Chondrocyte (in vitro differentiated cells): ENCODE results near the gene NEO1. TPM values are rescaled to one million over a fixed set of nuclear protein-coding genes. Genes with fewer than 3 reads are reported as not detected.
A peak's percentile ranks its signal among the peaks of the same experiment; 100 is the strongest.

ENCODE experiments used
- DNase-seq: peaks from one replicate; pipeline ENCODE4 v3.0.0; 2021; ENCODE audit warnings: mixed read lengths, low spot score
- H3K27ac Mint-ChIP-seq: one replicate; pipeline ENCODE4 v1.8.0; 2021; ENCODE audit warnings: mild to moderate bottlenecking, moderate library complexity, mixed read lengths; ENCODE audit not compliant: unreplicated experiment
- H3K27me3 Mint-ChIP-seq: 2 replicates; pipeline ENCODE4 v1.8.0; 2021; ENCODE audit warnings: low read depth, mixed read lengths
- H3K36me3 Mint-ChIP-seq: 2 replicates; pipeline ENCODE4 v1.8.0; 2021; ENCODE audit warnings: low read depth, mixed read lengths
- H3K4me1 Mint-ChIP-seq: 2 replicates; pipeline ENCODE4 v1.8.0; 2021; ENCODE audit warnings: low read depth, mild to moderate bottlenecking, mixed read lengths
- H3K4me3 Mint-ChIP-seq: one replicate; pipeline ENCODE4 v1.8.0; 2021; ENCODE audit warnings: mild to moderate bottlenecking, moderate library complexity, mixed read lengths; ENCODE audit not compliant: unreplicated experiment
- H3K9me3 Mint-ChIP-seq: 2 replicates; pipeline ENCODE4 v1.8.0; 2021; ENCODE audit warnings: low read depth, mixed read lengths
- total RNA-seq: library from RNA; stranded (reverse); gene quantifications from 3 replicates; pipeline ENCODE4 v1.2.1, GENCODE V29; 2021
- TF ChIP-seq, protein P1 (sequence below): fragments of 200-600 bp; sonication (generic); IDR thresholded peaks from 2 replicates; pipeline ENCODE4 v1.5.0; 2021; ENCODE audit warnings: antibody characterized with exemption, mild to moderate bottlenecking, moderate library complexity

The NEO1 gene
- total RNA-seq, 1 donor from 2014 or later = 42.1 TPM

DNA sequence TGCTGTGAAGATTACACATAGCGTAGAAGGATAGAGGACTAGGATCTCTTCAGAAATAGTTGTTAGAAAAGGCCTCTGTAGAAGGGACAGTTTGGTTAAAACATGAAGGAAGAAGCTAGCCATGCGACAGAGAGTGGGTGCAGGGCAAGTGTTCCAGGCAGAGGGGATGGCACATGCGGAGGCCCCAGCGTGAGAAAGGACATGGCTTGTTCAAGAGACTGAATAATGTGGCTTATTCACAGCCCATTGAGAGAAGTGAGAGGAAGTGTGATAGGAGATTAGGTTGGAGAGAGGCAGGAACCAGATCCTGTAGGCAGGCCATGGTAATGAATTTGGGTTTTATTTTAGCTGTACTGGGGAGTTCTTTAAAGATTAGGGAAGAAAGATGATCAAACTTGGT is 56.4 kb downstream of the NEO1 start:
- Mint-ChIP-seq H3K9me3 (no peaks in the 10 kb centered on the region), H3K4me3 (no peak overlapping the region)

DNA sequence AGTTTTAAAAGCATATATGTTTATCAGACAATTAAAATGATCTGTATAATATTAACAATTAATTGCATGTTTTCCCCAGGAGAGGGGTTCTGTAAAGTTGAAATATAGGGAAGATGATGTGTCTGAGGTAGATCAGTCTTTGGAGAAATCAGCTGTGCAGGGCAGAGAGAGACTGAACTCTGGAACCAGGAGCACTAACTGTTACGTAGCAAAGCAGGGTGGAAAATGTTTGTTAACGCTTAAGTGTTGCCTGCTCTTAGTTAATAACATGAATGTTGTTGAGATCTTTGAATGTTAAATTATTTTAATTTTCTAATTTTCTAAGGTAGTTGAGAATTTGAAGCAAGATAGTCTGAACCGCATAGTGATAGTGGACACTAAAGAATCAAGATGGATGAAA is 57.5 kb downstream of the NEO1 start:
- no peaks in the 10 kb centered on the region for H3K9me3 Mint-ChIP-seq
- TF ChIP-seq, protein P1, sequence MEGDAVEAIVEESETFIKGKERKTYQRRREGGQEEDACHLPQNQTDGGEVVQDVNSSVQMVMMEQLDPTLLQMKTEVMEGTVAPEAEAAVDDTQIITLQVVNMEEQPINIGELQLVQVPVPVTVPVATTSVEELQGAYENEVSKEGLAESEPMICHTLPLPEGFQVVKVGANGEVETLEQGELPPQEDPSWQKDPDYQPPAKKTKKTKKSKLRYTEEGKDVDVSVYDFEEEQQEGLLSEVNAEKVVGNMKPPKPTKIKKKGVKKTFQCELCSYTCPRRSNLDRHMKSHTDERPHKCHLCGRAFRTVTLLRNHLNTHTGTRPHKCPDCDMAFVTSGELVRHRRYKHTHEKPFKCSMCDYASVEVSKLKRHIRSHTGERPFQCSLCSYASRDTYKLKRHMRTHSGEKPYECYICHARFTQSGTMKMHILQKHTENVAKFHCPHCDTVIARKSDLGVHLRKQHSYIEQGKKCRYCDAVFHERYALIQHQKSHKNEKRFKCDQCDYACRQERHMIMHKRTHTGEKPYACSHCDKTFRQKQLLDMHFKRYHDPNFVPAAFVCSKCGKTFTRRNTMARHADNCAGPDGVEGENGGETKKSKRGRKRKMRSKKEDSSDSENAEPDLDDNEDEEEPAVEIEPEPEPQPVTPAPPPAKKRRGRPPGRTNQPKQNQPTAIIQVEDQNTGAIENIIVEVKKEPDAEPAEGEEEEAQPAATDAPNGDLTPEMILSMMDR = no peak
- H3K4me1 Mint-ChIP-seq = no peaks in the 10 kb centered on the region
- no peaks in the 10 kb centered on the region for H3K36me3 Mint-ChIP-seq
- no peaks in the 10 kb centered on the region for H3K27me3 Mint-ChIP-seq
- DNase-seq = no peak
- H3K27ac Mint-ChIP-seq = no peak overlapping the region
- H3K4me3 Mint-ChIP-seq = no peak overlapping the region

More for the DNA sequence above, 56.4 kb downstream of the NEO1 start:
- DNase-seq = peak; percentile 37
- Mint-ChIP-seq H3K36me3 (no peaks in the 10 kb centered on the region), H3K27ac (no peak overlapping the region), H3K4me1 (no peaks in the 10 kb centered on the region), H3K27me3 (no peaks in the 10 kb centered on the region)
- TF ChIP-seq, protein P1 = no peak

DNA sequence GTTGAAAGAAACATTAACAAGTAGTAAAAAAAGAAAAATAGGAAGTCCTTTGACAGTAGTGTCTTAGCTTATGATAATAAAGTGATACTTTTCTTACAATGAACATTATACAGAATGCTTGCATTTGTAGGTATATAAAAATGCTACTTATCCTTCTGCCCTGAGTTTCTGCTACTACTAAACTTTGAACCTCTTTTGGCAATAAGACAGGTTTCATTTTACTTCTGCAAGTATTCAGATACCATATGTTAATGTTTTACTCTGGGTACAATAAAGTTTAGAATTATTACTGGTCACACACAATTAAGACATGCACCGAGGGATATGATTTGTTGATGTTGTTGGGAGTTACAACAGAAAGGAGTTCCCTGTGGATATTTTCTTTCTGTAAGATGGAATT is 57.9 kb downstream of the NEO1 start:
- no peaks in the 10 kb centered on the region for H3K27me3 Mint-ChIP-seq

DNA sequence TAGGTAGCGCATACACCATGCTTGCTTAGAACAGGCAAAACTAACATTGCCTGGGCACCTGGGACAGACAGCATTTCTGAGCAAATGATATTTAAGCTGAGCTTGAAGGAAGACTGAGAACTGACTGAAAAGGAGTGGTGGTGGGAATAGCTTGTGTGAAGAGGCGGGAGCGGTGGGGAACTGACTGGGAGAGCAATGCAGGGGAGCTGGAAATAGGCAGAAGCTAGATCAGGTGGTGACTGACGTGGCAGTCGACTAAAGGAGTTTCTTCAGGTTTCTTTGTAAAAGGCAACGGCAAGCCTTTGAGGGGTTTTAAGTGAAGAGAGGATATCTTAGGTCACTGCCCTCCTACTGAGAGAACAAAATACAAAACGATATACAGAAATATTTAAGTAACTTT is 61.8 kb downstream of the NEO1 start:
- no peak overlapping the region for H3K4me3 Mint-ChIP-seq

More for the DNA sequence above, 57.9 kb downstream of the NEO1 start:
- DNase-seq = no peak
- Mint-ChIP-seq H3K4me1 (no peaks in the 10 kb centered on the region), H3K9me3 (no peaks in the 10 kb centered on the region), H3K27ac (no peak overlapping the region), H3K36me3 (no peaks in the 10 kb centered on the region), H3K4me3 (no peak overlapping the region)
- TF ChIP-seq, protein P1 = no peak

DNA sequence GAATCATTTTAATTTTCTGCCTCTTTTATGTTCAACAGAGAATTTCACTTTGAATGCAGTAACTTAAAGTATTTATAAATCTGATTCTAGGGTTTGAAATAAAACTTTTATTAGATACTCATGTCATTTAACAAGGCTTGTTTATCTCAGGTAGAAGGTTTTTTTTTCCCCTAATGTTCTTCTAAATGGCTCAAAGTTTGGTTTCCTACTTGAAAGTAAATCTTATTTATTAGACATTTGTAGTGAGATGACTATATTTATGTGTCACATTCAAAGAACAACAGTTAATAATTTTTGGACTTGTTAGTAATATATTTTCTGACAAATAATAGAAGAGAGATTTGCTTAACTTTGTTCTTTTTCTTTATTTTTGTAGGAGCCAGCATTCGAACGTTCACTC is 63.9 kb downstream of the NEO1 start:
- no peaks in the 10 kb centered on the region for H3K4me1 Mint-ChIP-seq
- peaks cover 10% of the 10 kb centered on the region for H3K36me3 Mint-ChIP-seq

More for the DNA sequence above, 61.8 kb downstream of the NEO1 start:
- Mint-ChIP-seq H3K4me1 (no peaks in the 10 kb centered on the region), H3K27ac (no peak overlapping the region), H3K9me3 (no peaks in the 10 kb centered on the region), H3K36me3 (peaks cover 8% of the 10 kb centered on the region), H3K27me3 (no peaks in the 10 kb centered on the region)
- TF ChIP-seq, protein P1 = no peak
- no peak for DNase-seq

More for the DNA sequence above, 63.9 kb downstream of the NEO1 start:
- no peak for DNase-seq
- TF ChIP-seq, protein P1 = no peak
- H3K9me3 Mint-ChIP-seq = no peaks in the 10 kb centered on the region
- H3K4me3 Mint-ChIP-seq = no peak overlapping the region
- H3K27ac Mint-ChIP-seq = no peak overlapping the region
- H3K27me3 Mint-ChIP-seq = no peaks in the 10 kb centered on the region
